Heart right ventricle (tissue), 16 donors: ENCODE data around the gene NLGN2. TPM values are rescaled to one million over a fixed set of nuclear protein-coding genes. Genes with fewer than 3 reads are reported as not detected.

Source experiments
- ATAC-seq, 8 donors: fragments of 200-7000 bp; cut with Tn5 transposase; one replicate each; pipeline ENCODE4 v1.9.1; 2020; ENCODE audit warnings: mild to moderate bottlenecking in 8 of 8, moderate library complexity in 8 of 8, moderate number of reproducible peaks in 1 of 8
- DNase-seq, 2 donors: peaks; one replicate each; pipeline ENCODE4 v3.0.0-alpha.2; 2020
- H3K27ac ChIP-seq, 10 donors: fragments of 200-600 bp; sonication (generic) in 2 of 10; one replicate each; pipeline versions ENCODE4 v1.5.0 to v1.8.0; 2020 to 2022; ENCODE audit warnings: mild to moderate bottlenecking in 3 of 10
- H3K27me3 ChIP-seq, 7 donors: fragments of 200-600 bp; one replicate each; pipeline ENCODE4 v1.8.0; 2021 to 2022; ENCODE audit warnings: mild to moderate bottlenecking in 2 of 7
- H3K36me3 ChIP-seq, 9 donors: fragments of 200-600 bp; sonication (generic) in 1 of 9; one replicate each; pipeline versions ENCODE4 v1.5.0 to v1.8.0; 2020 to 2022; ENCODE audit warnings: mild to moderate bottlenecking in 2 of 9
- H3K4me1 ChIP-seq, 9 donors: fragments of 200-600 bp; sonication (generic) in 1 of 9; one replicate each; pipeline versions ENCODE4 v1.5.0 to v1.8.0; 2020 to 2022; ENCODE audit warnings: mild to moderate bottlenecking in 4 of 9
- H3K4me3 ChIP-seq, 10 donors: fragments of 200-600 bp; sonication (generic) in 2 of 10; one replicate each; pipeline versions ENCODE4 v1.5.0 to v1.8.0; 2020 to 2022; ENCODE audit warnings: mild to moderate bottlenecking in 7 of 10, moderate library complexity in 2 of 10
- H3K9me3 ChIP-seq, 11 donors: fragments of 200-600 bp in 10 of 11; sonication (generic) in 2 of 11; one replicate each; pipeline versions ENCODE4 v1.5.0 to v1.8.0; 2013 to 2022; ENCODE audit warnings: mild to moderate bottlenecking in 2 of 11, control low read depth in 1 of 11, moderate library complexity in 1 of 11
- CTCF ChIP-seq, 9 donors: fragments of 200-600 bp; sonication (generic) in 2 of 9; IDR thresholded peaks; one replicate each; pipeline versions ENCODE4 v1.5.0 to v1.8.0; 2021 to 2022; ENCODE audit warnings: antibody characterized with exemption in 9 of 9, mild to moderate bottlenecking in 5 of 9, moderate library complexity in 1 of 9
- WGBS, 2 donors: extraction: QIAGEN DNeasy Blood & Tissue Kit; methylation state at CpG; one replicate each; pipeline ENCODE4 v1.1.7; 2013; ENCODE audit warnings: inconsistent platforms in 1 of 2; 5-methylcytosine and 5-hydroxymethylcytosine counted together
- intact Hi-C, 10 donors: fragments of 100-400 bp; cut with DNase I; formaldehyde crosslinking; loops; one replicate each; pipeline versions ENCODE4 v1.11.1 to v1.14.2; 2022
- polyA plus RNA-seq, 2 donors: library from polyadenylated mRNA; stranded (reverse); fragments of 200-250 nt; gene quantifications; one replicate each; pipeline ENCODE4 v1.2.3, GENCODE V29; 2013
- total RNA-seq, 10 donors: library from RNA; stranded (reverse); fragmentation: NEBNext Ultra II Directional in 3 of 10; extraction: Animal tissue kit (Norgen Biotek cat#: 25700) in 3 of 10; gene quantifications; one replicate each; pipeline versions ENCODE4 v1.2.1 to v1.2.4, GENCODE V29; 2021 to 2023
- donor health status: Arrhythmogenic right ventricular cardiomyopathy.
- donor health status: ischemic (EF 13 %, LVEDD 7.1; RV severe dilation, severe dysfunction).
- donor health status: healthy with polysubstance abuse.
- donor health status: DM: no; HTN: yes; CAD: no.
- donor health status: DM: no; HTN: no; CAD: no.
- donor health status: ischemic (EF 25% LVEDD 6.9; RV normal size, moderate dysfunction).
- donor health status: ischemic (EF 25% LVEDD 5.7; RV mildly dilated, moderate dysfunction).
- donor health status: healthy.
- donor health status: DM: yes; HTN: yes; CAD: no.
- donor health status: Ischemic cardiomyopathy.
- donor health status: ischemic (EF 35%, LVEDD 5.7; RV mildly dilated, moderate dysfunction).
- donor health status: nonischemic (EF 11% LVEDD 7.7; RV severe dilation, severe dysfunction).
- donor health status: DM: yes; HTN: yes; CAD: no.
- donor health status: PGD.
- donor health status: ischemic (EF 29% LVEDD 5.4; RV normal size, mild dysfunction).
- donor health status: nonischemic (EF 23%, LVEDD 6.1; RV moderate dilation, normal function).

NLGN2 gene
- total and polyA plus RNA-seq, 12 donors, result 3.6 to 15.8 (median 7.1) TPM

GRCh38 chr17:7409716-7410115 lies 2.1 kb downstream of the NLGN2 start:
- H3K4me1 ChIP-seq, result peaks cover 0 to 12% (median 6%) of the 10 kb centered on the region in 9 donors
- peaks cover 0 to 11% (median 0%) of the 10 kb centered on the region in 9 donors for H3K36me3 ChIP-seq
- H3K4me3 ChIP-seq, result no peak overlapping the region
- ATAC-seq, result no peak
- no peak overlapping the region for H3K27ac ChIP-seq
- H3K27me3 ChIP-seq, result peaks cover 0 to 16% (median 0%) of the 10 kb centered on the region in 7 donors
- 93 to 96% methylated on average over 6 of the region's 6 CpGs for WGBS, 2 donors
- no peak for DNase-seq
- H3K9me3 ChIP-seq, result no peaks in the 10 kb centered on the region
- no peak for TF ChIP-seq CTCF (IDR thresholded peaks at IDR 0.05)
- intact Hi-C loops, result no loop called here

- Histone ChIP-seq H3K27me3 (peaks cover 0 to 5% (median 0%) of the 10 kb centered on the region in 7 donors), H3K4me1 (peaks cover 0 to 4% (median 0%) of the 10 kb centered on the region in 9 donors), H3K4me3 (no peak overlapping the region), H3K36me3 (peaks cover 0 to 11% (median 0%) of the 10 kb centered on the region in 9 donors), H3K27ac (no peak overlapping the region), H3K9me3 (no peaks in the 10 kb centered on the region)
- DNase-seq (no peak), ATAC-seq (no peak)
- WGBS, 2 donors, result 91% methylated on average over 25 of the region's 25 CpGs
- no peak for TF ChIP-seq CTCF (IDR thresholded peaks at IDR 0.05)
- intact Hi-C loops, result no loop called here
Measured at GRCh38 chr17:7410634-7411426, 3.2 kb downstream of the NLGN2 start.

GRCh38 chr17:7411427-7411750 lies 3.7 kb downstream of the NLGN2 start:
- H3K27me3 ChIP-seq, result no peaks in the 10 kb centered on the region
- peaks cover 0 to 11% (median 0%) of the 10 kb centered on the region in 9 donors for H3K36me3 ChIP-seq
- no peak overlapping the region for H3K27ac ChIP-seq
- H3K9me3 ChIP-seq, result no peaks in the 10 kb centered on the region
- DNase-seq (no peak), ATAC-seq (no peak)
- 93 to 95% methylated on average over 8 of the region's 8 CpGs for WGBS, 2 donors
- H3K4me3 ChIP-seq, result no peak overlapping the region
- H3K4me1 ChIP-seq, result no peaks in the 10 kb centered on the region
- TF ChIP-seq CTCF (IDR thresholded peaks at IDR 0.05), result no peak
- intact Hi-C loops, result no loop called here

- intact Hi-C loops, result no loop called here
- H3K4me1 ChIP-seq, result no peaks in the 10 kb centered on the region
- ATAC-seq (peak in 2 of 8 donors; percentile 8 to 32), DNase-seq (no peak)
- no peak overlapping the region for H3K27ac ChIP-seq
- peaks cover 0 to 21% (median 0%) of the 10 kb centered on the region in 9 donors for H3K36me3 ChIP-seq
- no peak for TF ChIP-seq CTCF (IDR thresholded peaks at IDR 0.05)
- no peak overlapping the region for H3K4me3 ChIP-seq
- 78 to 84% methylated on average over 6 of the region's 6 CpGs for WGBS, 2 donors
- H3K27me3 ChIP-seq, result no peaks in the 10 kb centered on the region
- no peaks in the 10 kb centered on the region for H3K9me3 ChIP-seq
Measured at GRCh38 chr17:7413346-7413985, 5.8 kb downstream of the NLGN2 start.
